Thyroid gland (tissue), 4 donors: ENCODE data around the gene SIRT3.

Experiments
- CTCF ChIP-seq, 6 experiments: fragments of 200-600 bp in 3 of 6; fragments of 450-650 bp in 3 of 6; sonication (generic) in 3 of 6; IDR thresholded peaks; one replicate each; pipeline ENCODE4 v1.5.1; 2016 to 2019; ENCODE audit warnings: antibody characterized with exemption in 6 of 6, mild to moderate bottlenecking in 2 of 6, inconsistent platforms in 1 of 6, moderate library complexity in 1 of 6
- POLR2A ChIP-seq, 2 donors: fragments of 450-650 bp; IDR thresholded peaks; one replicate each; pipeline ENCODE4 v1.6.1; 2017; ENCODE audit warnings: antibody characterized with exemption in 2 of 2, mild to moderate bottlenecking in 2 of 2, moderate library complexity in 1 of 2

- TF ChIP-seq CTCF (IDR thresholded peaks at IDR 0.05) (no peak), POLR2A (IDR thresholded peaks at IDR 0.05) (no peak)
Observed at GRCh38 chr11:225734-226453, 10.2 kb downstream of the SIRT3 start.
